GM21529 (cell line): ENCODE results near the gene PEX11A.

Source experiments
- ATAC-seq: cut with Tn5 transposase; IDR thresholded peaks from one replicate; pipeline ENCODE4 v1.9.1; 2021; ENCODE audit not compliant: unreplicated experiment

The PEX11A gene

DNA sequence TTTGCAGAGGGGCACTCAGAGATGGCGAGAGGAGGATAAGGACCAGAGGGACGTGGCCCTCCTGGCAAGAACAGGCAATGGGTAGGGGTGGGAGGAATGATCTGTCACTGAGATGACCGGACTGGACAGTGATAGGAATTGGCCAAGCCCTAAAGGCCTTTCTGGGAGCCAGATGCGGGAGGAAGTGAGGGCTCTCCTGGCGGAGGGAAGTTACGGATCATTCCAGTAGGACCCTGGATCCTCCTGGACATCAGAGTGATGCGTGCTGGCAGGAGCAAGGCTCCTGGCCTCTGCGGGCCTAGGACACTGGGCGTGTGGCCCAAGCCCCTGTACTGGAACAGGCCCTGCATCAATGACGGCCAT is 58.7 kb downstream of the PEX11A start:
- no peak for ATAC-seq
